Measurements from ENCODE around the gene TPD52L1.
"Not testable (repeated sequence)": the region's sequence is repeated elsewhere in the genome, so short reads cannot be mapped to it uniquely, and the experiment has no call there.

TPD52L1 gene

DNA sequence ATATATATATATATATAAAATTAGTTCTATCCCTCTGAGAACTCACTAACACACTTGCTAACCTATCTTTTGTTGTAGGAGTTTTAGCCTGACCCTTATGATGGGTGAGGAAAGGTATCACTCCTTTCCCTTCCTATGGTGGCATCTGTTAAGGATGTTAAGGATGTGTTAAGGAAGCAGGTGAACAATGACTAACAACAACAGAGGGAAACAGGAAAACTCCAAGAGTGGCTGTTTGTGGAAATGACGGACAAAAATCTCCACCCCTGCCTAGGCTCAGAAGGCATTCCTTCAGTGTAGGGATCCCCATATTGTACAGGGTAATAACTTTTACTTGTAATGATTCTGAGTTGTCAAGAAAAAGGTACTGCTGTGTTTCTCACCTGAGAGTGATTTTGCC lies 8.8 kb upstream of the TPD52L1 start:
- no peak for DNase-seq

DNA sequence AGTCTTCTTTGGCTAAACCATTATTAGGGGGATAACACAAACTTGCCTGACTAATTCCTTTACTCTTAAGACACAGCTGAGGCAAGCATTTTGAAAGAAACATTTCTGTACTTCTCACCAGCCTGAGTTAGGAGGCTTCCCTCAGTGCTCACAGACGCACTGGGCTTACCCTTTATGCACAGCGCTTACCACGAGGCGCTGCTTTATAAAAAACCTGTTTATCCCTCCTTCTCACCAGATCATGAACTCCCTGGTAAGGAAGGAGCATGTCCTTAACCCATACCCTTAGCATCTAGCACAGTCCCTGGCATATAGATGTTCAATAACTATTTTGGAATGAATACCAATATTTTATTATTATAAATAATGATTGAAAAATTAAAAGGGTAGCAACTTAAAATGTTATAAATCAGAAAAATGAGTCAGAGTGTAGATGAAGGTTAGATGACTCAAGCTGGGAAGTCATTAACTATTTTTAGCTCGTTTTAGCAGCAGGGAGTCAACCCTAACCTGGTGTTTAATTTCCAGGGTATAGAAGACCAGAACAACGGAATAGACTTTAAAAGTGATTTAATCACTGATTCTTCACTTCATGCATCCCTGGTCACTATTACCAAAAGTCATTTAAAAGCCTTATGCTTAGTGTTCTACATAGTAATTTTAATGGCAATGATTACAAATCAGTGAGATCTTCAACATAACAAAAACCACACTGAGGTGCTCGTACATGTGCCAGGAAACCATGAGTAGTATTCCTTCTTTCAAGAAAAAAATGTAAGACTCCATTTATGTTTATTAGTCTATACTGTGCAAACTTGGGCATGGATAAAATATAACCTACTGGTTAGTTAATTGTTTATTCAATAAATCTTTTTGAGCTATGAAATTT lies 4.1 kb upstream of the TPD52L1 start:
- no peak for DNase-seq

DNA sequence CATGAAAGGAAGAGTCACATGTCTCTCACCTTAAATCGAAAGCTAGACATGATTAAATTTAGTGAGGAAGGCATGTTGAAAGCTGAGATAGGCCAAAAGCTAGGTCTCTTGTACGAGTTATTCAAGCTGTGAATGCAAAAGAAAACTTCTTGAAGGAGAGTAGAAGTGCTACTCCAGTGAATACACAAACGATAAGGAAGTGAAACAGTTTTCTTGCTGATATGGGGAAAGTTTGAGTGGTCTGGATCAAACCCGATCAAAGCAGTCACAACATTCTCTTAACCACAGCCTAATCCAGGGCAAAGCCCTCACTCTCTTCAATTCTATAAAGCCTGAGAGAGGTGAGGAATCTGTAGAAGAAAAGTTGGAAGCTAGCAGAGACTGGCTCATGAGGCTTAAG lies 1.9 kb upstream of the TPD52L1 start:
- DNase-seq = no peak

DNA sequence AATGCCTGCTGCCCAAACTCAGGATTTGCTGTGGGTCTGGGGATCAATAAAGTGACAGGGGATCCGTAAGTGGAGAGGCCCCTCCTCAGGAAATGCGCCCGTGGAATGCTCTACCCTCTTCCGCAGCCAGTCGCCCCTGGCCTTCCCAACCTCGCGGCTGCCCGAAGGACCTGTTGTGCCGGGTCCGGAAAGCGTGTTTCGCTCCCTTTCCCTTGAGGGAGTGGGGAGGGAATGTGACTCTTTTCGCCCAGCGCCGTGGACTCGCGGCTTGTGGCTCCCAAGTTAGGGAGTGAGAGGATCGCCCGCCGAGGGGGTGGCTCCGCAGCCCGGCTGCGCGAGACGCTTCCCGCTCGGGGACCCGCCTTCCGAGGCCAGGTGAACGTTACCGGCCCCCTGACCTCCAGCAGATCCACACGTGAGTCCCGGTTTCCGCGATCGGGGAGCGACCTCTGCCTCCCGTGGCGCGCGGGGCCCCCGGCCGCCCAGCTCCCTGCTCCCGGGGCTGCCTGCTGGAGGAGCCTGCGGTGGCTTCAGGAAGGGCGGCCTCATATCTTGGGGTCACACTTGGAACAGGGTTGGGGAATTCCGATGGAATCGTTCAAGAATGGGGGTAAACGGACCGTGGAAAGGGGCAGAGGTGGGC lies 666 bp downstream of the TPD52L1 start:
- DNase-seq = no peak

DNA sequence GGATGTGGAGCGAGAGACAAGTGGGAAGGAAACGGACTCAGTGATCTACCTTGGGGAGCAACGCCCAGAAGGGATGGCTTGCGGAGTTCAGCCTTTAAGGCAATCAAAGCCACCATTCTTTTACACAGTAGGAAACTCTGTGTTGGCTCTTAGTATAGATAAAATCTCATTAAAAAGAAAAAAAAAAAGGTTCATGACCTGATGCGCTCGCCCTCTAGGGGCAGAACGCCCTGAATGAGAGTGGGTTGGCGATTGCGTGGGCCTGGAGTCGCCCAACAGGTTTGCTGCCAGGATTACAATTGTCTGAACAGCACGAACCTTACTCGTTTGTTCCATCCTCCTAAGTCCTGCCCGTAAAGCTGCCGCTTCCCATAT lies 1.2 kb downstream of the TPD52L1 start:
- no peak for DNase-seq

DNA sequence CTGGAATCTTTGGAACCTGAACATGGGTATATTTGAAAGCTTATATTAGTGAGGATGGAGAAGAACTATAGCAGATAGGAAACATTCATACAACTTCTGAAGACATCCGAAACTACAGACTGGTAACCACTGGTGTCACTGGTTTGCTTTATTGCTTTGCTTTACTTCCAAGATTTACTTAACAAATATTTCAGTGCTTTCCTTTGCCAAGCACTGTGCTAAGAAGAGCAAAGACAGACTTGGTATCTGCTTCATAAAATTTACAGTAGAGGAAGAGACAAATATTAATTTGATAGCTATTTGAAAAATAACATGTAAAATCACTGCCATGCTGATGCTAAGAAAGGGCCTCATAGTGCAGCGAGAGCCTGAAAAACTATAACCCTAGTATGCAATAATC lies 1.8 kb downstream of the TPD52L1 start:
- no peak for DNase-seq

DNA sequence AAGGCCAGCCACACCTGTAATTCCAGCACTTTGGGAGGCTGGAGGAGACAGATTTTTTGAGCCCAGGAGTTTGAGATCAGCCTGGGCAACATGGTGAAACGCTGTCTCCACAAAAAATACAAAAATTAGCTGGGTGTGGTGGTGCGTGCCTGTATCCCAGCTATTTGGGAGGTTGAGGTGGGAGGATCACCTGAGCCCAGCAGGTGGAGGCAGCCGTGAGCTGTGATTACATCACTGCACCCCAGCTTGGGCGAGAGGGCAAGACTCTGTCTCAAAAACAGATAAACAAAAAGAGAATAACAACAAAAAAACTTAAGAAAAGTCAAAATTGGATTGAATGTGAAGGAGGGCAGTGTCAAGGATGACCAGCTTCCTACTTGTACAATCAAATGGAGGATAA lies 2.9 kb downstream of the TPD52L1 start:
- no peak for DNase-seq

DNA sequence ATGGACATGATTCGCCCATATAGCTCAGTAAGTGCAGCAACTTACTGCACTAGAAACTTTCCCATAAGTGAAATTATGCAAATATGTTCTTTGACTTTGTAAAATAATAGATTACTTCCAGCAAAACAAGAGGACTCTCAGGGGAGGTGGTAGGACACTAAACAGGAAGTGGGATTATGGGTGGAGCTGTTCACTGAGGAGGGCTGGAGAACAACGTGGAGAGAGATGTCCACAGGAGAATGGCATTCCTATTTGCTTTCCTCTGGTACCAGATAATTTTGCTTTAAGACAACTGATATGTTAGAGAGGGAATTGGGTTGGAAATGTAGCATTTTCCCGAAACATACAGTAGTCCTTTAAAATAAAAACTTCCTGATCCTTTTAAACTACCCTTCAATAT lies 3.7 kb downstream of the TPD52L1 start:
- no peak for DNase-seq

DNA sequence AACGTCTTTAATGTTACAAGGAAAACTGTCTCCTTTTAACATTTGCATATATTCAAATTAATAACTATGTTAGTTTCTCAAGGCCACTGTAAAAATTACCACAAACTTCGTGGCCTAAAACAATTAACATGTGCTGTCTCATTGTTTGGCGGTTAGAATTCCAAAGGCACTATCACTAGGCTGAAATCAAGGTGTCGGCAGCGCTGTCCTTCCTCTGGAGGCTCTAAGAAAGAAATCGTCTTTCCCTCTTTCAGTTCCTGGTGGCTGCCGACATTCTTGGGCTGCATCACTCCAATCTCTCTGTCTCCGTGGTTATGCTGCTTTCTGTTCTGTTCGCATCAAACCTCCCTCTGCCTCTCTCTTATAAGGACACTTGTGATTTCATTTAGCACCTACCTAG lies 4.2 kb downstream of the TPD52L1 start:
- no peak for DNase-seq

DNA sequence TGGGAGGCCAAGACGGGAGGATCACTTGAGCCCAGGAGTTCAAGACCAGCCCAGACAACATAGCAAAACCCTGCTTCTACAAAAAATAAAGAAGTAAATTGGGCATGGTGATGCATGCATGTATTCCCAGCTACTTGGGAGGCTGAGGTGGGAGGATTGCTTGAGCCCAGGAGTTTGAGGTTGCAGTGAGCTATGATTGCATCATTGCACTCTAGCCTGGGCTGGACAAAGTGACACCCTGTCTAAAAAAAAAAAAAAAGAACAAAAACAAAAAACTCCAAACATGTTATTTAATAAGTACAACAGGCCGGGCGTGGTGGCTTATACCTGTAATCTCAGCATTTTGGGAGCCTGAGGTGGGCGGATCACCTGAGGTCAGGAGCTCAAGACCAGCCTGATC lies 9.8 kb downstream of the TPD52L1 start:
- DNase-seq = not testable (repeated sequence)

DNA sequence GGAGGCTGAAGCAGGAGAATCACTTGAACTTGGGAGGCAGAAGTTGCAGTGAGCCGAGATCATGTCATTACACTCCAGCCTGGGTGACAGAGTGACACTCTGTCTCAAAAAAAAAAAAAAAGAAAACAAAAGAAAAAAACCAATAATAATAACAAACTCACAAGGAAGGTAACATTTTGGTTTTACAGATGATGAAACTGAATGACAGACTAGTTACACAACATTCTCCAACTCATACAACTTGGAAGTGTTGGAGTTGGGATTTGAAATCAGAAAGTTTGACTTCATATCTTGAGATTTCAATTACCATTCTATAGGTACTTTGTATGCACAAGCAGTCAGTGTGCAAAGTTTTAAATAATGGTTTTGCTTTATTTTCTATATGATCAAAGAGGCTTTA lies 10.2 kb downstream of the TPD52L1 start:
- no peak for DNase-seq

DNA sequence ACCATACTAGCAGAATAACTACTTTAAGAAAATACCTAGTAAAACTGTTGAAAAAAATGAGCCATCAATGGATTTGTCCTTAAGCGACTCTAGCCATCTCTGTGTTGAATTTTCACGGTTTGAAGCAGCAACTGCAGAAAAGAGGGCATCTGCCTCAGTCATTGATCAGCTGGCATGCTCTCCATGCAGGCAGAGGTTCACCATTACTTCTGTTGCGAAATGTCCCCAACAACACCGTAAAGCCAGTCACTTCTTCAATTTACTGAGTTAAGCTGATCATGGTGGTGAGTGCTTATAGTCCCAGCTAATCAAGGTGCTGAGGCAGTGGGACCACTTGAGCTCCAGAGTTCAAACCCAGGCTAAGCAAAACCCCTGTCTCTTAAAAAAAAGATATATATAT lies 11.1 kb downstream of the TPD52L1 start:
- DNase-seq = no peak

DNA sequence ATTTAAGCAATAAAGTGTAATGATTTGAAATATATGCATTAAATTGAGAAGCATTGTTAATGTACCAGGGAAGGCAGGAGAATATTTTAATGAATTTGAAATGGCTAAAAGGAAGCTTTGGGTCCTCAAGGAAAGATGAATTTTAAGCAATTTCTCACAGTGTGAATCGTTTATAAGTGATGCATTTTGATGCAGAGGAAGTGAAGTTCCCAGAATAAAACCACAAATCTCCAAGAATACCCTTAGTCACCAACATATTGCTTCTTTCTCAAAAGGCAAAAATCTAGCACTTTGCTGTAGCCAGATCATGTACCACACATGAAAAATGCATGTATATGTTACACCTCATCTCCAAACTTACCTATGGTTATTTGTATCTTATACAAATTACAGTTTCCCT lies 11.7 kb downstream of the TPD52L1 start:
- DNase-seq = no peak

DNA sequence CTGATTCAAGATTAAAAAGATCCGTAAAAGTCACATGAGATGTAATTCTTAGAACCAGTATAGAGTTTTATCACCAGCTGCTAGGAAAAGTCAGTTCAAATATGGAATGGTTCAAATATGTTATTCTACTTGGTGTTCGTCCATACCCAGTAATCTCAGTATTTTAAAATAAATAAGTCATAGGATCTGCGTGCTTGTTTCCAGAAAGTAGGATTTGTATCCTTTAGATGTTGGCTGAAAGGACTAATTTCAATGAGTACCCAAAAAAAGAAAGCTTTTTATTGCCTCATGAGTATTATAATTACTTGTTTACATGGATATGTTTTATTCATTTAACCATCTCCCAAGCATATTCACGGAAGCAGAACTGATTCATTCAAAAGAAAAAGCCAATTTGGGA lies 12.2 kb downstream of the TPD52L1 start:
- no peak for DNase-seq

DNA sequence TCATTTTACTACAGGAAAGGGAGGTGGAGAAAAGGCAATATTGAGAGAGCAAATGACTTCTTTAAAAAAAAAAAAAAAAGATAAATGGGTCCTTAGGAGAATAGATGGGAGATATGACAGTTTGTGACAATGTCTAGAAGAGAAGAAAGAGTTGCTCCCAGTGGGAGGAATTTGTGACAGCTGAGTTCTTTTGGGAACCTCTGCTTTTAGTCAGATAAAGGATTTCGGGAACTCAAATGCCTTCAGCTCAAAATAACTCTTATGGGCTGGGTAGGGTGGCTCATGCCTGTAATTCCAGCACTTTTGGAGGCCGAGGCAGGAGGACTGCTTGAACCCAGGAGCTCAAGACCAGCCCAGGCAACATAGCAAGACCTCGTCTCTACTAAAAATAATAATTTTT lies 13.1 kb downstream of the TPD52L1 start:
- no peak for DNase-seq

DNA sequence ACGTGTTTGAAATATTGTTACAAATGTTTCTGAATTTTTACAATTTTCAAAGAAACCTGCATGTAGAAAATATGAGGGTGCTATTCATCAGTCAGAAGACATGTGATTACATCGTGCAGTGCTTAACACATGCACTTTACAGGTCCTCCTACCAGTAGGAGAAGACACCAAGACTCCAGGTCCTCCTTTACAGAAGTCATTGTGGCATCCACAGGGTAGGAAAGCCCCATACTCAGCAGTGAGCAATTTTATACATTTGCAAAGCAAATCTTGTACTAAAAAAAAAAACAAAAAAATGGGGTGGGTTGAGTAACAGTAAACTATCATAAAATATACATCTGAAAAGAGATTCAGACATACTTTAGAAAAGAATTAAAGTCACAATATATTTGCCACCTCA lies 14.0 kb downstream of the TPD52L1 start:
- DNase-seq = no peak

DNA sequence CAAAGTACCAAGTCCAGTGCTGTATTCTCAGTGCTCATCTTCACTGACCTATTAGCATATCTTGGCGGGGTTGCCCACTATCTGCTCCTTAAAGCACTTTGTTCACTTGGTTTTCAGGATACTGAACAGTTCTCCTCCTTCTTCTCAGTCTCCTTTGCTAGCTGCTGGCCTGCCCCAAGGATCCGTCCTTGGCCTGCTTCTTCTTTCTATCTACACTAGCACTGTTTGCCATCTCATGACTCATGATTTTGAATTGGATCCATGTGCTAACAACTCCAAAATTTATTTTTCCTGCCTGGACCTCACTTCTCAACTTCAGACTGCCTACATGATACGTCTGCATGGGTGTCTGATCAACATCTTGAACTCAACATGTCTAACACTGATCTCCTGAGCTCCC lies 15.5 kb downstream of the TPD52L1 start:
- no peak for DNase-seq

DNA sequence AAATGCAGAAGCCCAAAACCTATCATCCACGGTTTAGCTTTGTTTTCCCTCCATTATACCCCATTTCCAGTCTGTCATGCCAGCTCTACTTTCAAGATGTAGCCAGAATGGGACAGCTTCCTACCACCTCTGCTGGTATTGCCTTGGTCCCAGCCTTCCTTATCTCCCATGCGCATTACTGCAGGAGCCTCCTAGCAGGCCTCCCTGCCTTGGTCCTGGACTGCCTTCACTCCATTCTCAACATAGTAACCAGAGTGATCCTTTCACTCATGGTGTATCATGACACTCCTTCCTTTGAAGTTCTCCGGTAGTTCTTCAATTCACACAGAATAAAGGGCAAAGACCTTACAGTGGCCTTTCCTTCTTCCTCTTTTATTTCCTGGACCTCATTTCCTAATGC lies 15.9 kb downstream of the TPD52L1 start:
- DNase-seq = no peak

DNA sequence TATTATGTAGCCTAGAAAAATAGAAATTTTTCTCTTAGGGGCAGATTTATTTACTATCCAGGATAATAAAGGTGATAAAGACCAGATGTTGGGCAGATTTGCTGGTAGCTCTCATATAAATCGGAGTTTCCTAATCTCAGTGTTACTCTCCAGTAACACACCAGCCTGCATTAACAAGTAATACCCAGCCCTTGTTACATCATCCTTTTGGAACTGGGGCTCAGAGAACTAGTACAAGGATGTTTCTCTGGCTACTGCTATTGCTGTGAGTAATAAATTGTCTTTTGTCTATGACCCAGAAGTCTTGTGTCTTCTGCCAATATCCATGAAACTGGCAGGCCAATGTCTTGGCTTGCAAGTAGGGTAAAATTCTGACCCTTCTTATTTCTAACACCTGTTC lies 16.8 kb downstream of the TPD52L1 start:
- no peak for DNase-seq

DNA sequence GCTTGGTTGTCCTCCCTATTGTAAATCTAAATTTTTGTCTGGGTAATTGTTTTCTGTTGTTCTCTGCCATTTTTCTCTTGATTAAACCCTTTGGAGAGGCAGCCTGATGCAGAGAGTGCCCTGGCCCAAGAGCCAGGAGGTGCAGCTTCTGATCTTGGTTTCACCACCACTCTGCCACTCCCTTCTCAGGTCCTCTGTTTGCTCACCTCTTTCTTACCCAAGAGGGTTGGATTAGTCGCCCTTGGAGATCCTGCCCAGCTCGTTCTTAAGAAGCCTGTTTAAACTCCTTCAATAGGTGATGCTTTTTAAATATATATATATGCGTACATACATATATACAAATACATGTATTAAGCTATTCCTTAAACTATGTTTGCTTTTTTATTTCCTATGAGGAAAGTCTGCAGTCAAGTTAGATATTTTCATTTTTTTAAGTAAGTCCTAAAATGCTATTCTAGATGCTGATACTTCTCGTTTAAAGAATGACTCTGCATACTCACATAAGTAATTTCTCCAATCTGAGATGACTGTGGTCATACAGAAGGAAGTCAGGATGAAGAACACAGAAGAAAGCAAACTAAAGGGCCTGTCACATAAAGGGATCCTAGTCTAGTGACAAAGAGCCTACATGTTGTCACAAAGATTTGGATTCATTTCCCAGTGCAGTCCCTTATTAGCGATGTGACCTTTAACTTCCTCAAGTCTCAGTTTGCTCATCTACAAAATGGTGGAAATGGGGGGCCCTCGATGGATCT lies 19.9 kb downstream of the TPD52L1 start:
- no peak for DNase-seq

DNA sequence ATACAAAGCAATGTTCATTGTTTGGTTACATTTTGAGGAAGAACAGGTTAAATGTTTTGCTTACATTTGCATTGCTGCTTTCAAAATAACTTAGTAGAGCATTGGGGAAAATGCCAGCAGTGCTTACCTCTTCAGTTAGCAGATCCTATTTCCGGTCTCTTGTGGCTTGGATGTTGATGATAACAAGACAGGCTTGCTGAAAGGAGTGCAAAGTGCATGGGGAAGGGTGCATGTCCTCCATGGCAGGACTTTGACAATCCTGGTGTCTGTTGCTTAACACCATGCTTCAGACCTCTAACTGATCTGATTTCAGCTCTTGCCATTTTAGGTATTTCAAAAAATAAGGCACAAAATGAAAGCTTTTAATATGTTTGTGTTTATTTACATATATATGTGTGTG lies 21.1 kb downstream of the TPD52L1 start:
- no peak for DNase-seq

DNA sequence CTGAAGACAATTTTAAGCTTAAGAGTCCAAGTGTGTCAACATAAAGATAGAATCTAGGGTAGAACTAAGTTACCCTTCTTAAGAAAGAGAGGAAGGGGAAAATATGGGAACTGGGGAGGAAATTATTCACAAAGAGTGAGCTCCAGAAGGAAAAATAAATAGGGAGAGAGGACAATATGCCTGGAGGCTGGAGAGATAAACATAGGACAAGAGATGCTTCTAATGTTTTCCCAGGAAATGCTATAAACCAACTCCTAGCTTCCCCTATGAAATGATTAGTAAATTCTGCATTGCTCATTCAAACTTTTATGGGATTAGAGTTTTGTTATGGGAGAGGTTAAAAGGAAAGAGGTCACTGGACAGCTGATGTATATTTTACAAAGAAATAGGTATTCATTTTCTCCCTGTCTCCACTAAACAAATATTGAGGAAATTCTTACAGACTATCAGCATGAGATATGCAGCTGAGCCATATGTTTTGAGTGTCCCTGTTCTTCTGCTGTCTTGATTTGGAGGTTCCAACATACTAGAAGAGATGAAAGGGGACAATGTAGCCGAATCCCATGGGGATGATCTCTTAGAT lies 22.0 kb downstream of the TPD52L1 start:
- DNase-seq = no peak

DNA sequence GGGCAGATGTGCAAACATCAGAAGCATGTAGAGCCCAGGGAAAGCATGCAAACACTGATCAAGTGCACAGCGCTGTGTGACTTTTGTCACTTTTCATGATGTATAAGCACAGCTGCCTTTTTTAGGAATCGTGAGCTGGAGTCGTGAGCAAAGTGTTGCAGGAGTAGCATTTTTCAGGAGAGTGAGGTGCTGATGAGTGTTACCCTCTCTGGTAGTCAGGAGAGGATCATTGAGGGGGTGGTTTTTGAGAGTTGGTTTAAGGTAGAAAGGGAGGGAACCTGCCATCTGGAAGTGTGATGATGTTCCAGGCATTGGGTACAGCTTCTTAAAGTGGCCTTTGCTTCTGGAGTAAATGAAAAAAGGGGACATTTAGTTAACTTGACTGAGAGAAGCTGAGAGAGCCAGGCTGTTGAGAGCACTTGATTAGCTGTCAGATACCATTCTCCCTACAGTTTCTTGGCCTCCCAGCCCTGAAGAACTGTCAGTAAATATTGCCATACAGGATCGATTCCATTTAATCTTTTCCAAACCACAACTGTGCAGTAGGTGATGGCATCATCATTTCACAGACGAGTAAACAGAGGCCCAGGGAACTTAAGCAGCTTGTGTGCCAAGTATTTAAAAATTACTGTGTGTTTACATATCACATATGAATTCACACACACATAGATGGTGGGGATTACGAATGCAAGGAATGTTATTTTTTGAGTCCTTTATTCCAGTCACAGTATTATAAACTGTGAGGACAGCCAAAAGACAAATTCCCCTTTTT lies 28.9 kb downstream of the TPD52L1 start:
- no peak for DNase-seq
